Measurements from ENCODE around the gene ATE1.
"Not testable (repeated sequence)": the region's sequence is repeated elsewhere in the genome, so short reads cannot be mapped to it uniquely, and the experiment has no call there.

ATE1 gene

GRCh38 chr10:121702351-121703320 is 225.2 kb downstream of the ATE1 start:
- in situ Hi-C loops (cut with MboI; ENCODE audit: low sequenced_read_pairs): no loop called here

- in situ Hi-C loops (cut with MboI; ENCODE audit: low sequenced_read_pairs): no loop called here
Measured at GRCh38 chr10:121700416-121700815, 227.4 kb downstream of the ATE1 start.

- in situ Hi-C loops (cut with MboI; ENCODE audit: low sequenced_read_pairs): not testable (repeated sequence)
Measured at GRCh38 chr10:121699703-121700102, 228.1 kb downstream of the ATE1 start.

- in situ Hi-C loops (cut with MboI; ENCODE audit: low sequenced_read_pairs): no loop called here
Measured at GRCh38 chr10:121698902-121699301, 228.9 kb downstream of the ATE1 start.

- in situ Hi-C loops (cut with MboI; ENCODE audit: low sequenced_read_pairs): no loop called here
Measured at GRCh38 chr10:121698336-121698735, 229.5 kb downstream of the ATE1 start.

- in situ Hi-C loops (cut with MboI; ENCODE audit: low sequenced_read_pairs): no loop called here
Measured at GRCh38 chr10:121696854-121697253, 231.0 kb downstream of the ATE1 start.

- in situ Hi-C loops (cut with MboI; ENCODE audit: low sequenced_read_pairs): no loop called here
Measured at GRCh38 chr10:121695731-121696464, 231.9 kb downstream of the ATE1 start.

- in situ Hi-C loops (cut with MboI; ENCODE audit: low sequenced_read_pairs): no loop called here
Measured at GRCh38 chr10:121694966-121695643, 232.7 kb downstream of the ATE1 start.

GRCh38 chr10:121694327-121694965 is 233.4 kb downstream of the ATE1 start:
- in situ Hi-C loops (cut with MboI; ENCODE audit: low sequenced_read_pairs): no loop called here

GRCh38 chr10:121692626-121693025 is 235.2 kb downstream of the ATE1 start:
- in situ Hi-C loops (cut with MboI; ENCODE audit: low sequenced_read_pairs): no loop called here

- in situ Hi-C loops (cut with MboI; ENCODE audit: low sequenced_read_pairs): no loop called here
Measured at GRCh38 chr10:121690970-121691369, 236.9 kb downstream of the ATE1 start.
